ENCODE measurements around the gene ARHGEF19. TPM values are rescaled to one million over a fixed set of nuclear protein-coding genes. Genes with fewer than 3 reads are reported as not detected.

ARHGEF19 gene
- total RNA-seq, 1 experiment from 2014 or later: 21.6 TPM

- intact Hi-C loops (cut with micrococcal nuclease; ENCODE audit: unreplicated experiment): no loop called here
- DNase-seq (ENCODE audit: low read depth, low spot score) (no peak), ATAC-seq (0 out of 2 replicates have a peak, but pooled peaks have one; percentile 33)
- CTCF ChIA-PET: no interaction called here
- Histone ChIP-seq H3K4me3 (ENCODE audit: low read depth in 2 of 2, low read length in 2 of 2) (no peak overlapping the region), H3K4me1 (ENCODE audit: control insufficient read depth, insufficient read depth, low read length) (no peaks in the 10 kb centered on the region), H3K27me3 (ENCODE audit: control insufficient read depth, insufficient read depth, low read length) (no peaks in the 10 kb centered on the region), H3K9me3 (ENCODE audit: control insufficient read depth, insufficient read depth, low read depth, low read length) (no peaks in the 10 kb centered on the region), H3K27ac (ENCODE audit: low read length) (no peak overlapping the region), H3K36me3 (ENCODE audit: control insufficient read depth, insufficient read depth, low read length) (no peaks in the 10 kb centered on the region)
- in situ Hi-C loops (cut with HindIII; ENCODE audit: low pct_unique_long_range_greater_than_20kb, low sequenced_read_pairs): no loop called here
- POLR2A ChIA-PET: no interaction called here
- TF ChIP-seq CTCF (IDR thresholded peaks at IDR 0.05): no peak
- no peak for TF ChIP-seq SIN3A (IDR thresholded peaks at IDR 0.05; ENCODE audit: borderline replicate concordance, insufficient read depth, low read depth, low read length)
- TF ChIP-seq TCF7L2 (IDR thresholded peaks at IDR 0.05; ENCODE audit: low read depth, low read length): no peak
- no peak for TF ChIP-seq POLR2AphosphoS5 (IDR thresholded peaks at IDR 0.05; ENCODE audit: low read depth, low read length)
- TF ChIP-seq, protein P1, sequence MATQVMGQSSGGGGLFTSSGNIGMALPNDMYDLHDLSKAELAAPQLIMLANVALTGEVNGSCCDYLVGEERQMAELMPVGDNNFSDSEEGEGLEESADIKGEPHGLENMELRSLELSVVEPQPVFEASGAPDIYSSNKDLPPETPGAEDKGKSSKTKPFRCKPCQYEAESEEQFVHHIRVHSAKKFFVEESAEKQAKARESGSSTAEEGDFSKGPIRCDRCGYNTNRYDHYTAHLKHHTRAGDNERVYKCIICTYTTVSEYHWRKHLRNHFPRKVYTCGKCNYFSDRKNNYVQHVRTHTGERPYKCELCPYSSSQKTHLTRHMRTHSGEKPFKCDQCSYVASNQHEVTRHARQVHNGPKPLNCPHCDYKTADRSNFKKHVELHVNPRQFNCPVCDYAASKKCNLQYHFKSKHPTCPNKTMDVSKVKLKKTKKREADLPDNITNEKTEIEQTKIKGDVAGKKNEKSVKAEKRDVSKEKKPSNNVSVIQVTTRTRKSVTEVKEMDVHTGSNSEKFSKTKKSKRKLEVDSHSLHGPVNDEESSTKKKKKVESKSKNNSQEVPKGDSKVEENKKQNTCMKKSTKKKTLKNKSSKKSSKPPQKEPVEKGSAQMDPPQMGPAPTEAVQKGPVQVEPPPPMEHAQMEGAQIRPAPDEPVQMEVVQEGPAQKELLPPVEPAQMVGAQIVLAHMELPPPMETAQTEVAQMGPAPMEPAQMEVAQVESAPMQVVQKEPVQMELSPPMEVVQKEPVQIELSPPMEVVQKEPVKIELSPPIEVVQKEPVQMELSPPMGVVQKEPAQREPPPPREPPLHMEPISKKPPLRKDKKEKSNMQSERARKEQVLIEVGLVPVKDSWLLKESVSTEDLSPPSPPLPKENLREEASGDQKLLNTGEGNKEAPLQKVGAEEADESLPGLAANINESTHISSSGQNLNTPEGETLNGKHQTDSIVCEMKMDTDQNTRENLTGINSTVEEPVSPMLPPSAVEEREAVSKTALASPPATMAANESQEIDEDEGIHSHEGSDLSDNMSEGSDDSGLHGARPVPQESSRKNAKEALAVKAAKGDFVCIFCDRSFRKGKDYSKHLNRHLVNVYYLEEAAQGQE (IDR thresholded peaks at IDR 0.05; ENCODE audit: insufficient read depth in 1 of 2, low read depth in 2 of 2, low read length in 1 of 2): no peak
- TSS peak; percentile 59 for BruUV-seq (replicated peaks)
Measured at GRCh38 chr1:16199157-16199501, 13.3 kb downstream of the ARHGEF19 start.

- no peaks in the 10 kb centered on the region for H3K27me3 ChIP-seq (ENCODE audit: control insufficient read depth, insufficient read depth, low read length)
- no peak overlapping the region for H3K27ac ChIP-seq (ENCODE audit: low read length)
- H3K4me1 ChIP-seq (ENCODE audit: control insufficient read depth, insufficient read depth, low read length): no peaks in the 10 kb centered on the region
- ATAC-seq (no peak), DNase-seq (ENCODE audit: low read depth, low spot score) (no peak)
- ChIA-PET CTCF (no interaction called here), POLR2A (no interaction called here)
- no peak overlapping the region for H3K4me3 ChIP-seq (ENCODE audit: low read depth in 2 of 2, low read length in 2 of 2)
- no peaks in the 10 kb centered on the region for H3K36me3 ChIP-seq (ENCODE audit: control insufficient read depth, insufficient read depth, low read length)
- TF ChIP-seq POLR2AphosphoS5 (IDR thresholded peaks at IDR 0.05; ENCODE audit: low read depth, low read length) (no peak), SIN3A (IDR thresholded peaks at IDR 0.05; ENCODE audit: borderline replicate concordance, insufficient read depth, low read depth, low read length) (no peak), TCF7L2 (IDR thresholded peaks at IDR 0.05; ENCODE audit: low read depth, low read length) (no peak), CTCF (IDR thresholded peaks at IDR 0.05) (no peak)
- TF ChIP-seq, protein P1 (IDR thresholded peaks at IDR 0.05; ENCODE audit: insufficient read depth in 1 of 2, low read depth in 2 of 2, low read length in 1 of 2): no peak
- no peaks in the 10 kb centered on the region for H3K9me3 ChIP-seq (ENCODE audit: control insufficient read depth, insufficient read depth, low read depth, low read length)
- no TSS peak for BruUV-seq (replicated peaks)
- in situ Hi-C loops (cut with HindIII; ENCODE audit: low pct_unique_long_range_greater_than_20kb, low sequenced_read_pairs): no loop called here
- intact Hi-C loops (cut with micrococcal nuclease; ENCODE audit: unreplicated experiment): no loop called here
Measured at GRCh38 chr1:16198444-16199156, 13.9 kb downstream of the ARHGEF19 start.

All from Panc1 (cell line).